ENCODE measurements around the gene C6orf15.
"Not testable (repeated sequence)": the region's sequence is repeated elsewhere in the genome, so short reads cannot be mapped to it uniquely, and the experiment has no call there.

C6orf15 gene

DNA sequence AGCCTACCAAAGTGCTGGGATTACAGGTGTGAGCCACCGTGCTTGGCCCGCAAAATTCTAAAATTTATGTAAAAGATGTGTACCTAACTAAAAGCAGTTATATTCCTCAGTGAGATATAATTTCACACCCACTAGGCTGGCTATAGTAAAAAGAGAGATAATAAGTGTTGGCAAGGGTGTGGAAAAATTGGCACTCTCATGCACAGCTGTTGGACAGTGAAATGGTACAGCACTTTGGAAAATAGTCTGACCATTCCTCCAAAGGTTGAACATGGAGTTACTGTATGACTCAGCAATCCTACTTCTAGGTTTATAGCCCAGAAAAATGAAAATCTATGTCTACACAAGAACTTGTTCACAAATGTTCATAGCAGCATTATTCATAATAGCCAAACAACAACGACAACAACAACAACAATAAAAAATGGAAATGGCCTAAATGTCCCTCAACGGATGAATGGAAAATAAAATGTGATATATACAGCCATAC is 13.9 kb downstream of the C6orf15 start:
- FAIRE-seq: no peak

DNA sequence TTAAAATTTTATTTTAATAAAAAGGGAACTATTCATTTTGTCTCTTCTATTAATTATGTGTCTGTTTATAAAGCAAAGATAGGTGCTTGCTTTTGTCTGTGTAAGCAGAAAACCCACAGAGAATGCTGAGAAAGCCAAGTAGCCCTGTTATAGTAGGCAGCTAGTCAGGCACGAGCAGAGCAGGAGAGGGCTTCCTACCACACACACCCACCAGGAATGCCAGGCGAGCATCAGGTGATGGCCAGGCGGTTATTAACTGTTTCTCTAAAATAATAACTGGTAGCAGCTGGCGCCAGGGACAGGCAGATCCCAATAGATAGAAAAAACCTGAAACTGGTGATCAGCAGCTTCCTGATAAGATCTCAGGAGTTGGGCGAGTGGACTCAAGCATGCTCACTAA is 15.7 kb downstream of the C6orf15 start:
- no peak for FAIRE-seq

DNA sequence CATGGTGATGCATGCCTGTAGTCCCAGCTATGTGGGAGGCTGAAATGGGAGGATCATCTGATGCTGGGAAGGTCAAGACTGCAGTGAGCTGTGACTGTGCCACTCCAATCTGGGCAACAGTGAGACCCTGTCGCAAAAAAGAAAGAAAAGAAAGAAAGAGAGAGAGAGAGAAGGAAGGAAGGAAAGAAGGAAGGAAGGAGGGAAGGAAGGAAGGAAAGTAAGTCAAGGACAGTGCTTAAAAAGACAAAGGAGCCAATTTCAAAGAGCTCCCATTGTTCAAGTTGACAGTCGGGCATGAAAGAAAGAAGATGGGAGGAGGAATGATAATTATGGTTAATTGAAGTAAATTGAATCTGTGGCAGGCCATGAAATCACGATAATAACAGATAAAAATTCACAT is 16.2 kb downstream of the C6orf15 start:
- no peak for FAIRE-seq

DNA sequence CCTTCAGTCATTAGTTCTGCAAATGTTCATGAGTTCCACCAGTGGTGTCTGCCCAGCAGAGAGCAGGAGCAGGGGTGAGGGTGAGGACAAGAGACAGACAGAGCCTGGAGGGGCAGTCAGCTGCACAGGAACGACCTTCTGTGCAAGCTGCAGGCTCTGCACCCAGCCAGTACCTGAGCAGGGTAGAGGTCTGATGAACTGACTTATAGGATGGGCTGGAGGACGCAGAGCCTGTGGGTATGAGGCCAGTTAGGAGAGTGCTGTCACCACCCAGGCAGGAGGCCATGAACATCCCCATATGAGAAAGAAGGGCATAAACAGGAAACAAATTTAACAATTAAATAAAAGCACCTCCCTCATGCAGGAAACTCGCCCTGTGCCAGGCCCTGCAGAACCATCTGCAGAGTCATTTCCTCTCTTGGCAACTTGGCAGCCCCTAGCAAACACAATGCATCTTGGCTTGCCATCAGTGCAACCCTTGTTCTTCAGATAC is 17.9 kb downstream of the C6orf15 start:
- no peak for FAIRE-seq

DNA sequence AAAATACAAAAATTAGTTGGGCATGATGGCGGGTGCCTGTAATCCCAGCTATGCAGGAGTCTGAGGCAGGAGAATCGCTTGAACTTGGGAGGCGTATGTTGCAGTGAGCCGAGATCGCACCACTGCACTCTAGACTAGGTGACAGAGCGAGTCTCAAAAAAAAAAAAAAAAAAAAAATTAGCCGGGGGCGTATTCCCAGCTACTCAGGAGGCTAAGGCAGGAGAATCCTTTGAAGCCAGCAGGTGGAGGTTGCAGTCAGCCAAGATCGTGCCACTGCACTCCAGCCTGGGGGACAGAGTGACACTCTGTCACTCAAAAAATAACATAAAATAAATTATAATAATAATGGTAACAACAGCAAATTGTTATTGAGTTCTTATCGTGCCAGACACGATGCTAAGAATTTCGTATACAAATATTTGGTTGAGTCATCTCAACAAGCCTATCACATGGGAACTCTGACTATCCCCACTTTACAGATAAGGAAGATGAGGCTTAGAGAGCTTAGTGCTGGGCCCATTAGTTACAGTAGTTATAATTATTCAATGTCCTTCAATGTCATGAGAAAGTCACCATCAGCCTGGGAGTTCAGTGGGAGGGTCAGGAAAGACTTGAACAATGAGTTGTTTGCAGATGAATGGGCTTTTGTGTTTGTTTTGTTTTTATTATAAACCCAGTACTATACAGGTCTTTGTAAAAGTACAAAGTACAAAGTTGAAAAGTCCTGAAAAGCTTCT is 19.4 kb downstream of the C6orf15 start:
- no peak for FAIRE-seq

DNA sequence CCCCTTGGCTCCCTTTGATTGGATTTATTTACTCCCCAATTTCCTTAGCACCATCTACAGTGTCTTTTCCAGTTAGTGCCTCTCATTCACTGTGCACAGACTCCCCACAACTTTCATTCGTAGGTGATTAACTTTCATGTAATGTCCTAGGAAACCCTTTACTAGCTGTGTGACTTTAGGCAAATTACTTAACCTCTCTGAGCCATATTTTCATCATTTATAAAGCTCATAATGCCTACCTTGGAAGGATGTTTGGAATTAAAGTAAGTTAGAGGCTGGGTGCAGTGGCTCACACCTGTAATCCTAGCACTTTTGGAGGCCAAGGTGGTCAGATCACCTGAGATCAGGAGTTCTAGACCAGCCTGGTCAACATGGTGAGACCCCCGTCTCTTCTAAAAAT is 20.1 kb downstream of the C6orf15 start:
- no peak for FAIRE-seq

DNA sequence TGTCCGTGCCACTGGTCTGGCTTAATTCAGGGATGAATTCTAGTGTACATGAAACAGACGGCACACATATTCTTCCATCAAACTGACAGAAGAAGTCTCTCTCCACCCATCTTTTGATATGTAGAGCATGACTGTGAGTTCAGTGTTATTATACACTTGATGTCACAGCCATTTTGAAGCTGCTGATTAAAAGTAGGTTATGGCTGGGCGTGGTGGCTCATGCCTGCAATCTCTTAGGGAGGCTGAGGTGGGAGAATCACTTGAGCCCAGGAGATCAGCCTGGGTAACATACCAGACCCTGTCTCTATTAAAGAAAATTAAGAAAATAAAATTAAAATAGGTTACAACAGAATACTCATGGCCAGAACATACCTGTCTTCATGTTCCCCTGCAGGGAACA is 20.7 kb downstream of the C6orf15 start:
- no peak for FAIRE-seq

DNA sequence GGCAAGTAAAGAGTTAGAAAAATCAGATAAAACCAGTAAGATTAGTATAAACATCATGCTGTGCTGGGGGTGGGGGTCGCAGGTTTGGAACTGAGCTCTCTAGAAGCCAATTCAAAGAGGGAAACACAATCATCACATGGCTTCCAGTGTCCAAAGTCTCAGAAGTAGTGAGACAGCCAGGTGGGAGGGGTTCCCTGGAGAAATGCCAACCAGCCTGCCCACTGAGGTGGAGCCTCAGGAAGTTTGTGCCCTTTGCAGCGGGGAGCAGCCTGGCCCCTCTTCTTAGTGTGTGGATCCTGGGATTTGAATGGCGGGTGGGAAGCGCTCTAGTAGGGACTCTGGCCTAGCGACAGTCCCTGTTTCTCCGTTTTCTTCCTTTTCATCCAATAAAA is 21.4 kb downstream of the C6orf15 start:
- no peak for FAIRE-seq

DNA sequence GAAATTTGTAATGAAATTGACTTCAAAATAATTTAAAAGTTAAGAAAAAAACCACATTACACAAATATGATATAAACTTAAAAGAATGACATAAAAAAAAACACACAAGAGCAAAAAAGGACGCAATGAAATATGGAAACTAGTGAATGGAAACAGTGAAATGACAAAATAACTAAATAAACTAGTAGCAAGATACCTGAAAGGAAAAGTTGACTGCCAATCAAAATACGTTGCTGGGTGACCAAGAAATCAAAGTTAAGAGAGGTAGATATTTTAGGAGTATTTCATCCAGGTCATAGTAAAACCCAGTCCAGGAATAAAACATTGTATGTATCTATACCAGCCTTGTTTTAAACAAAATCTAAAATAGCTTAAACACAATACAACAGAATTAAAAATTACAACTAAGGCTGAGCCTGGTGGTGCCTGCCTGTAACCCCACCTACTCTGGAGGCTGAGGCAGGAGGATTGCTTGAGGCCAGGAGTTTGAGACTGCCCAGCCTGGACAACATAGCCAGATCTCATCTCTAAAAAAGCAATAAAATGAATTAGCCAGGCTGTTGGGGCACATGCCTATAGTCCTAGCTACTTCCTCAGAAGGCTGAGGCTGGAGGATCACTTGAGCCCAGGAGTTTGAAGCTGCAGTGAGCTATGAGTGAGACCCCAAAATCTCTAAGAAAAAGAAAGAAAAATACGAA is 22.0 kb downstream of the C6orf15 start:
- FAIRE-seq: no peak

DNA sequence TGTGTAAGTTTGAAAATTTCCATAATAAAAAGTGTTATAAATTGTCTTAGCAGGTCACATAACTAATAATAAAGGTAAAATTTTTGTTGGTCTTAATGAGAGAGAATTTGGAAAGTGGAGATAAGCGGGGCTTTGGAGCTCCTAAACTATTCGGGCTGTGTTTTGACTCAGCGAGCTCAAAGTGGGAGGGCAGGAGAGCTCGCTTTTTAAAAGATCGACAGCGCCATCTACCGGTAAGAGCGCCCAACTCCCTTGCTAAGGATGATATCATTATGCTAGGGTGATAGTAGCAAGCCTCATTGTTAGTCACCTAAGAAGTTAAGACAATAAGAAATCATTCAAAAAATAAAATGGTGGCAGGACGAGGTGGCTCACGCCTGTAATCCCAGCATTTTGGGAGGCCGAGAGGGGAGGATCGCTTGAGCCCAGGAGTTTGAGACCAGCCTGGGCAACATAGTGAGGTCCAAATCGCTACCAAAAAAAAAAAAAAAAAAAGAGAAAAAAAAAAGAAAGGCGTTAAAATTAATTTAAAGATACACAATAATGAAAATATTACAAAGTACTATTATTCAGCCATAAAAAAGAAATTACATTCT is 24.8 kb downstream of the C6orf15 start:
- peak; percentile 47 for FAIRE-seq

DNA sequence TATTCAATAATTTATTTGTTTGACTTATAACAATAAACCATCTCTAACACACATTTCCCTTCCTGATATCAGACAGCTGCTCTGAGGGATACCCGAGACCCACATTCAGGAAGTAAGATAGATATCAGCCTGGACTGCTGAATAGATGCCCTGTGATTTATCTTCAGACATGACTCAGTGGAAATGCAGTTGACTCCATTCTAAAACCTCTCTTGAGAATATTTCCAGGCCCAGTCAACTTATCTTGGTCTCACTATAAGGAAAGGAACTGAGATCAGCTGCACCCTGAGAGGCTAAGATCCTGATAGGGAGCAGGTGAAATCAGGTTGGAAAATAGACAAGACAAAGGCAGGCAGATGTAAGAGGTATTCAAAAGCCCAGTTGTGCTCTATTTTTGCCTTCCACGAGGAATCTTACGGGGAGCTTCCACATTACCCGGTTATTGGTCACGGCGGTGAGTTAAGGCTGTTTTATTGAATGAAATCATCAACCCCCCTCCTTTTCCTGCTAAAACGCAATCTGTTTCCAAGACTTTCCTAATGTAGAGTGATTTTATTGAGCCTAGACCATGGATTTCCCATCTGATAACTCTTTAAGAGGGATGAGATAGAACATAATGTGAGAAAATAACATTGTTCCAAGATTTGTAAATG is 25.5 kb downstream of the C6orf15 start:
- no peak for FAIRE-seq

DNA sequence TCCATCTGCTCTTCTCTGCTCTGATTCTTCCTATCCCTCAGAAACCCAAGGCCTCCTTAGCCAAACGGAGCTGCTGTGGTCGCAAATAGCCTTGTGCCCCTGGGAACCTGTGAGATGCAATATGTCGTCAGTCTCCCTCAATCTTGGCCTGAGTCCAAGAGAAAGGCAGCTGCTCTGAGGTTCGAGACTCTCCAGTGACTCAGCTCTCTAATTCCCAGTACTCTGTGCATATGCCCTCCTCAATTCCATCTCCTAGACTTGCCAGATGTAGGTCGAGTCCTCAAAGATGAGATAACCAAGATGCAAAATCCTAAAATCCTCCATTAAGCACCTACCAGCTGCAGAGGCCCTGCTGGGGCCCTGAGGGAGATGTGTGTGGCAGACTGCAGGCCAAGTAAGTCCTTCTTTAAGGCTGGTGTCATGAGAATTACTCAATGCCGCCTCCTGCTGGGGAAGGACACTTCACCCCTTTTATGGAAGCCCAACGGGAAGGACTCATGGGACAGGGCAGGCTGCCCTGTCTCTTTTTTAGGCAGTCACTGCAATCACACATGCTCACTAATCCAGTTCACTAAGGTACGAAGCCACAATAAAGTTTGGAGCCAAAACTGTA is 28.5 kb downstream of the C6orf15 start:
- FAIRE-seq: no peak

DNA sequence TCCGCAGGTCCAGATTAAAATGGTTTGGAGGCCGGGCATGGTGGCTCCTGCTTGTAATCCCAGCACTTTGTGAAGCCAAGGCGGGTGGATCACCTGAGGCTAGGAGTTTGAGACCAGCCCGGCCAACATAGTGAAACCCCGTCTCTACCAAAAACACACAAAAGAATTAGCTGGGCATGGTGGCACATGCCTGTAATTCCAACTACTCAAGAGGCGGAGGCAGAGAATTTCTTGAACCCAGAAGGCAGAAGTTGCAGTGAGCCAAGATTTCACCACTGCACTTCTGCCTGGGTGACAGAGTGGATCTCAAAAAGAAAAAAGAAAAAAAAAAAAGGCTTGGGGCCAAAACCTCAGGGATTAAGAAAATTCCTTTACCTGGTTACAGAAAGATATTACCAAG is 30.5 kb downstream of the C6orf15 start:
- no peak for FAIRE-seq

DNA sequence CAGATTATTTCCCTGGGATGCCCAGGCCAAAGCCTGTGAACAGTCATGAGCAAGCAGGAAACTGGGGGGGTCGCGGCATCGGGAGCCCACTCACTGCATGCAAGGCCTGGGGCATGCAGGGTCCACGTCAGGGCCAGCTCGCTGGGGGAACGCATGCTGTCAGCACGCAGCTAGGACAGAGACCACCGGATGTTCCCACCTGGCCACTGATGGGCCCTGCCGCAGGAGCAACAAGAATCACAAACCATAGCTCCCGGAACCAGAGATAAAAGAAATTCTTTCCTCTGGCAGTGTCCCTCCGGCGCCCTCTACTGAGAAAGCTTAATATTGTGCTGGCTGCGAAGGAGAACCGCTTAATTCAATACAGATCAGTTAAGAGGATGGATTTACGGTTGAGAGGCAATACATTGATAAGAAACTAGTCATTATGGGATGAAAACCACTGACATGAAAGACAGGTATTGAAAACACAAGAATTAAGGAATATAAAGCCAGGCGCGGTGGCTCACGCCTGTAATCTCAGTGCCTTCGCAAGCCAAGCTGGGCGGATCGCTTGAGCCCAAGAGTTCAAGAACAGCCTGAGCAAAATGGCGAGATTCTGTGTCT is 32.6 kb downstream of the C6orf15 start:
- no peak for FAIRE-seq

DNA sequence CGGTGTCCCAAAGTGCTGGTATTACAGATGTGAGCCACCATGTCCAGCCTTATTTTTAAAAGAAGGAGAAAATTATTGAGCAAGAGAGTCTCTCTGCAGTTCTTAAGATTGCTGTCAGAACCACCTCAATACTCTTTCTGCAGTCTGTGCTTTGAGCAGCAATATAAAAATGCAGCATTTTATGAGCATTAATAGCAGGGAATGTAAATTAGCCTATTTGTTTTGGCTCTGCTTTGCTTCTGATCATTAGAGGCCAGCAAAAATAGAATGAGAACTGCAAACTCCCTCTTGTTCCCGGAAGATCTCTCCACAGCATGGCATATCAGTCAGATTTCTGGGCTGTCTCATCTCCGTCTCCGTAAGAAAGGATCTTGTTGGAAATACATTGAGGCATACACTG is 35.8 kb downstream of the C6orf15 start:
- no peak for FAIRE-seq

DNA sequence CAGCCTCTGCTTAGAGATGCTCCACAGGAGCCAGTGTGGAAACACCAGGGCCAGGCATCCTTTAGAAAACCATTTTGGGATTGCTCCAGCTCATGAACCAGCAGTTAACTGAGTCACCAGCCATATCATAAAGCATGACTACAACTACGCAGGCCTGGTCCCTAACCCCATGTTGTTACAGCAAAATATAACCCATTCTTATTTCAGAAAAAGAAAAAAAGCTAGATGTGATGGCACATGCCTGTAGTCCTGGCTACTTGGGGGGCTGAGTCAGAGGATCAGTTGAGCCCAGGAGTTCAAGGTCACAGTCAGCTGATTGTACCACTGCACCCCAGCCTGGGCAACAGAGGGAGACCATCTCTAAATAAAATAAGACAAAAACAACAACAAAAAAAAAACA is 36.8 kb downstream of the C6orf15 start:
- no peak for FAIRE-seq

DNA sequence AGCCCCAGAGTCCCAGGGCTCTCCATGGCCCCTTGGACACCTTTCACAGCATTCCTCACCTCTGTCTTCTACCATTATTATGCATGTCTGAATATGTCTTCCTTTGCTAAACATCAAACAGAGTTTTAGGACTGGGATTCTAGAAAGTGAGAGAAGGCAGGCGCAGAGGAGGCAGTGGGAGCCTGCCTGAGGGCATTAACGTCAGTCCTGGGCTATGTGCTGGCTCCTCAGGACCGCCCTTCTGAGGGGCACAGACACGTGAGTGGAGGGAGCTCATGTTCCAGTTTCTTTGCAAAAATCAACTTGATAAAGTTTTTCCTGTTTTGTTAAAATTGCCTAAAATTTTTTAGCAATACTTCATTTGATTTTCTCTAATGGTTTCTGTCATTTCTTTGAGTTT is 38.0 kb downstream of the C6orf15 start:
- no peak for FAIRE-seq

DNA sequence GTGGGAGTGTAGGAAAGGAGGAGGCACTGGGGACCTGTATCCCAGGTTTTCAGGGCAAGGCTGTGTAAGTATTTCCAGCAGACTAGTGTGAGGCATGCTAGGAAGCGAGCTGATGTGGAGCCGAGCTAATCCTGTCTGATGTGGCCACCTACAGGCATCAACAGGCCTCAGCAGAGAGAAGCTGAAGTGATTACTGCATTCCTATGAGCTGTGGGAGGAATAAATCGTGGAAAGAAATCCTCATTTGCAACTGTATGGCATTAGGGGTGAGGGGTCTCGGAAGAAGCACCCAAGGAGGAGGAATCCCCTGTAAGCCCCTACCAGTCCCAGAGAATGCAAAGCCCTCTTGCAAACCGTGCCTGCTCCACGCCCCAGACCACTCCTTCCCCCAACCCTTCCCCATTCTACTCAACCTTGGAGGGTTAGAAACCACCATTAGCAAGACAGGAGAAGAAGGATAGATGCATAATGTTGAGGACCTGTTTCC is 41.6 kb downstream of the C6orf15 start:
- FAIRE-seq: no peak

DNA sequence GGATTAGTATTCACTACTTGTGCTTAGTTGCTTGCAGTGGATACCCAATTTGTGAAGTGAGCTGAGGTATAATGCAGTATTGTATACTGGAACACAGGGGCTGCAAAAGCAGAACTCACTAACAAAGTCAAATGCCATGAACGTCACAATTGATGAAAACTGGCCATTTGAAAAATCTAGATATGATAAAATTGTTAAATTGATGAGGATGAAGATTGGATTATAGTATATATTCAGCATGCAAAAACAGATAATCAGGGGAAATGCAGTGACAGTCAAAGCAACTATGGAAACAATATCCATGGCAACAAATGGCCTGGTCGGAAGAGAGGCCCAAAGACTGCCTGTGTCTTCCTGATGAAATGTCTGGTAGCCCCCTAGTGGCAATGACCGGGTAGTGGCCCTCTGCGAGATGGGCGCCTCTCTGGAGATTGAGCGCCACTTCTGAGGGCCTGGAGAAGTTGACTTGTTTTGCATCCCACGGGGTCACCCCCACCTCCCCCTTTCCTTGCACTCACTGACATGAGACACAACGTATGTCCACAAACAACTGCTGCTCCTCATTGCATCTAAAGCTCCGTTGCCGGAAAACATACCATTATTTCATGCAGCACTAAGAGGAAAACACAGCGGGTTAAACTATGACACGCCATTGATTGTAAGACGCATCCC is 43.6 kb downstream of the C6orf15 start:
- FAIRE-seq: peak; percentile 80

DNA sequence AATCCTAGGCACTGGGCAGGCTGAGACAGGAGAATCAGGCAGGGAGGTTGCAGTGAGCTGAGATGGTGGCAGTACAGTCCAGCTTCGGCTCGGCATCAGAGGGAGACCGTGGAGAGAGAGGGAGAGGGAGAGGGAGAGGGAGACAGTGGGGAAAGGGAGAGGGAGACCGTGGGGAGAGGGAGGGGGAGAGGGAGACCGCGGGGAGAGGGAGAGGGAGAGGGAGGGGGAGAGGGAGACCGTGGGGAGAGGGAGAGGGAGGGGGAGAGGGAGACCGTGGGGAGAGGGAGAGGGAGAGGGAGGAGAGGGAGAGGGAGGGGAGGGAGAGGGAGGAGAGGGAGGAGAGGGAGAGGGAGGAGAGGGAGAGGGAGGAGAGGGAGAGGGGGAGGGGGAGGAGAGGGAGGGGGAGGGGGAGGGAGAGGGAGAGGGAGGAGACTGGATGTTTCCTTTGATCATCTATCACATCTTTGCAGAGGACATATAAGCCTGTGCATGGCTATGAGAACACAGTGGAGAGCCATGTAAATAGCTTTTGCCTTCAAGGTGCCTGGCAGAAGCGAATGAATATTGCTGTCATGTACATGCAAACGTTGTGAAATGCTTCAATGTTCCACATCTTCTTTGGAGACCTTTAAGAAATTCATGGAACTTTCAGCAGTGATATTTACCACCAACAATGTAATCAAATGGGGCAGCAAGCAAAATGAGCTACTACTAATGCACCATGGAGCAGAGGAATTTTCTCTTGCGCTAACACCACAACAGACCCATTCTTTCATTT is 44.3 kb downstream of the C6orf15 start:
- FAIRE-seq: not testable (repeated sequence)

DNA sequence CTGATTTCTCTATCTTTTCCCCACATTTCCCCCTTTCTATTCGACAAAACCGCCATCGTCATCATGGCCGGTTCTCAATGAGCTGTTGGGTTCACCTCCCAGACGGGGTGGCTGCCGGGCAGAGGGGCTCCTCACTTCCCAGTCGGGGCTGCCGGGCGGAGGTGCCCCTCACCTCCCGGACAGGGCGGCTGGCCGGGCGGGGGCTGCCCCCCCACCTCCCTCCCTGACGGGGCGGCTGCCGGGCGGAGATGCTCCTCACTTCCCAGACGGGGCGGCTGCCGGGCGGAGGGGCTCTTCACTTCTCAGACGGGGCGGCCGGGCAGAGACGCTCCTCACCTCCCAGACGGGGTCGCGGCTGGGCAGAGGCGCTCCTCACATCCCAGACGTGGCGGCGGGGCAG is 45.3 kb downstream of the C6orf15 start:
- FAIRE-seq: not testable (repeated sequence)
